Progenitor cell of endocrine pancreas (in vitro differentiated cells): ENCODE data around the gene ARNT2. TPM values are rescaled to one million over a fixed set of nuclear protein-coding genes. Genes with fewer than 3 reads are reported as not detected.

Experiments used
- DNase-seq: peaks from one replicate; pipeline ENCODE4 v3.0.0; 2021; ENCODE audit warnings: low spot score; ENCODE audit not compliant: unreplicated experiment
- H3K27ac Mint-ChIP-seq: 2 replicates; pipeline ENCODE4 v1.8.0; 2021; ENCODE audit warnings: mild to moderate bottlenecking, moderate library complexity, mixed read lengths
- H3K27me3 Mint-ChIP-seq: 2 replicates; pipeline ENCODE4 v1.8.0; 2021; ENCODE audit warnings: mixed read lengths
- H3K36me3 Mint-ChIP-seq: 2 replicates; pipeline ENCODE4 v1.8.0; 2022; ENCODE audit warnings: mixed read lengths; ENCODE audit not compliant: insufficient read depth
- H3K4me1 Mint-ChIP-seq: 2 replicates; pipeline ENCODE4 v1.8.0; 2021; ENCODE audit warnings: low read depth, mixed read lengths
- H3K4me3 Mint-ChIP-seq: 2 replicates; pipeline ENCODE4 v1.8.0; 2021; ENCODE audit warnings: low read depth, mild to moderate bottlenecking, moderate library complexity, mixed read lengths
- H3K9me3 Mint-ChIP-seq: 2 replicates; pipeline ENCODE4 v1.8.0; 2021; ENCODE audit warnings: low read depth, mixed read lengths
- CTCF ChIP-seq: fragments of 200-600 bp; sonication (generic); IDR thresholded peaks from one replicate; pipeline ENCODE4 v1.5.0; 2021; ENCODE audit warnings: antibody characterized with exemption, mild to moderate bottlenecking; ENCODE audit not compliant: unreplicated experiment
- total RNA-seq: library from RNA; stranded (reverse); gene quantifications from 2 replicates; pipeline ENCODE4 v1.2.1, GENCODE V29; 2021

The ARNT2 gene
- total RNA-seq, 1 donor from 2014 or later = 37.3 TPM

DNA sequence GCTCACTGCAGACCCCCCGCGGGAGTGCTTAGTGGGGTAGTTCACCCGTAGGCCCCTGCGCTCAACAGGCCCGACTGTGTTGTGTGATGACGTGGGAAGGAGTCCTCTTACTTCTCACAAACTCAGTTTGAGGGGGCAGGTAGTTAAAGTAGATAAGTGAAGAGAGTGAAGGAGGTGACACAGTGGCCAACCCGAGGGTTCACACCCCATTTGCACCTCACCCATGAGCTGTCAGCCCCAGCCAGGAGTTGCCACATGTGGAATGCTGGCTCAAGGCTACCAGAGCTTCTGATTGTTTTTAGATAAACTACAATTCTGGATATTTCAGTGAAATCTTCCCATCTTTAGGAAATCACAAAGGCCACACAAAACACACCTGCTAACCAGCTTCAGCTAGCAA is 226.8 kb downstream of the ARNT2 start:
- no peaks in the 10 kb centered on the region for H3K4me1 Mint-ChIP-seq
- no peak for DNase-seq
- H3K27ac Mint-ChIP-seq = no peak overlapping the region
- H3K9me3 Mint-ChIP-seq = no peaks in the 10 kb centered on the region
- no peaks in the 10 kb centered on the region for H3K36me3 Mint-ChIP-seq
- peaks cover 7% of the 10 kb centered on the region for H3K27me3 Mint-ChIP-seq
- no peak for TF ChIP-seq CTCF
- H3K4me3 Mint-ChIP-seq = no peak overlapping the region

DNA sequence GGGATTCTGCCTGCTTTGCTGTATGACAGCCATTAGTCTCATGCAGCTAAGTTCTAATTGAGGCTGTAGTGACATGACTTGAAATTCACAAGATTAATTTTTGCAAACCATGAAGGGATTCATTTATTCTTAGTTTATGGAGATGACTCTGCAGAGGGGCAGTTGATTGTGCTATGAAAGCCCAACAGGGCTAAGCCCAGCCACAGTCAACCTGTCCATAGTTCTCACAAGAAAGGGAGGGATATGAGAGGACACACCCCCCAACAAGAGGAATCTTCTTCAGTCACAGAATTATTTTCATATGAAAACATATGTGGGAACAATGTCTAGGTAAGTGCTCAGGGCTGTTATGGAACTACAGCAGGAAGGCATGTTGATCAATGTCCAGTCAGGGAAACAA is 229.0 kb downstream of the ARNT2 start:
- TF ChIP-seq CTCF = no peak
- no peak for DNase-seq
- H3K4me3 Mint-ChIP-seq = no peak overlapping the region
- H3K9me3 Mint-ChIP-seq = no peaks in the 10 kb centered on the region
- H3K4me1 Mint-ChIP-seq = no peaks in the 10 kb centered on the region
- peaks cover 7% of the 10 kb centered on the region for H3K27me3 Mint-ChIP-seq
- no peaks in the 10 kb centered on the region for H3K36me3 Mint-ChIP-seq
- no peak overlapping the region for H3K27ac Mint-ChIP-seq

GRCh38 chr15:80635953-80636352 is 231.8 kb downstream of the ARNT2 start:
- TF ChIP-seq CTCF = no peak
- Mint-ChIP-seq H3K4me3 (no peak overlapping the region), H3K9me3 (peaks cover 6% of the 10 kb centered on the region), H3K27me3 (peaks cover 7% of the 10 kb centered on the region), H3K4me1 (no peaks in the 10 kb centered on the region), H3K27ac (no peak overlapping the region), H3K36me3 (no peaks in the 10 kb centered on the region)
- no peak for DNase-seq

GRCh38 chr15:80636675-80637074 is 232.5 kb downstream of the ARNT2 start:
- DNase-seq = no peak
- Mint-ChIP-seq H3K36me3 (no peaks in the 10 kb centered on the region), H3K27me3 (peaks cover 7% of the 10 kb centered on the region), H3K4me1 (no peaks in the 10 kb centered on the region), H3K9me3 (peaks cover 9% of the 10 kb centered on the region), H3K4me3 (no peak overlapping the region), H3K27ac (no peak overlapping the region)
- TF ChIP-seq CTCF = no peak

GRCh38 chr15:80637747-80638146 is 233.6 kb downstream of the ARNT2 start:
- TF ChIP-seq CTCF = no peak
- H3K27ac Mint-ChIP-seq = no peak overlapping the region
- peaks cover 7% of the 10 kb centered on the region for H3K27me3 Mint-ChIP-seq
- H3K36me3 Mint-ChIP-seq = no peaks in the 10 kb centered on the region
- H3K4me1 Mint-ChIP-seq = no peaks in the 10 kb centered on the region
- H3K4me3 Mint-ChIP-seq = no peak overlapping the region
- DNase-seq = no peak
- peaks cover 9% of the 10 kb centered on the region for H3K9me3 Mint-ChIP-seq
